GM12874 (cell line): ENCODE measurements around the gene CGRRF1.
A peak's percentile ranks its signal among the peaks of the same experiment; 100 is the strongest.

Experiments used
- CTCF ChIP-seq: IDR thresholded peaks from 2 replicates; pipeline ENCODE4 v1.5.1; 2011; ENCODE audit warnings: low read depth, mild to moderate bottlenecking, control low read depth, low read length, moderate library complexity; ENCODE audit not compliant: insufficient read depth

Gene CGRRF1

GRCh38 chr14:54483846-54484245, 25.9 kb upstream of the CGRRF1 start:
- no peak for TF ChIP-seq CTCF

DNA sequence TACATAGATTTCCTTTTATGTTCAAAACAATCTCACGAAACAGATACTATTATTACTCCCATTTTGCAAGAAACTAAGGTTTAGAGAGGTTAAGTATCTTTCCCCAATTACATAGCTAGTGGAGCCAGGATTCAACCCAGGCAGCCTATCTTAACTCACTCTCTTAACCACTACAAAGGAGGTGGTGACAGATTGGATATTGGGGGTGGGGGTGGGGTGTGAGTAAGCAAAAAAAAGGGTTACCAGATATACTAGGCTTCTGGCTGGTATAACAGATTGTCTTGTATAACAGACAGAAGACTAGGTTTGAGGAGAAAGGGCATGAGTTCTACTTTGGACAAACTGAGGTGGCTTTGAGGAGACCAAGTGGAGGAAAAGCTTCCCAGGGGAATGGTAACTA, 23.0 kb upstream of the CGRRF1 start:
- no peak for TF ChIP-seq CTCF

DNA sequence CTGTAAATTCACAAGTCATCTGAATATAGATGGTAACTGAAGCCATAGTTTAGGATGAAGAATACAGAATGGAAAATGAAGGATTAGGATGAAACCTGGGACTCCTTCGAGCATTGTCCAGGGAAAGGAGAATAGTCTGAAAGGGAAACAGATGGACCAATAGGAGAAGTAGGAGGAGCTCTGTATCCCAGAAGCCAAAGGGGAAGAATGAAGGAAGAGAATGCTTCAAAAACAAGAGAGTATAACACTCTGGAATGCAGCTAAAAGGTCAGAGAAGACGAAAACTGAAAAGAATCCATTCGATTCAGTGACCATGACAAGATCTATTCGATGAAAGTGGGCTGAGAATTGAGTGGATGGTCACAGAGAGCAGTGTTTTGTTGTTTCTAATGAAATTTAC, 21.9 kb upstream of the CGRRF1 start:
- no peak for TF ChIP-seq CTCF

- no peak for TF ChIP-seq CTCF
Observed at GRCh38 chr14:54488318-54488645, 21.4 kb upstream of the CGRRF1 start.

- TF ChIP-seq CTCF: peak; percentile 27; the same call in 1 of the 2 replicates
Observed at GRCh38 chr14:54488646-54489317, 20.9 kb upstream of the CGRRF1 start, which contains the start of gene GMFB. Gene GMFB, minus strand, starts transcription at chr14:54488980. Its CDS starts 53 bp downstream, at chr14:54488927.

DNA sequence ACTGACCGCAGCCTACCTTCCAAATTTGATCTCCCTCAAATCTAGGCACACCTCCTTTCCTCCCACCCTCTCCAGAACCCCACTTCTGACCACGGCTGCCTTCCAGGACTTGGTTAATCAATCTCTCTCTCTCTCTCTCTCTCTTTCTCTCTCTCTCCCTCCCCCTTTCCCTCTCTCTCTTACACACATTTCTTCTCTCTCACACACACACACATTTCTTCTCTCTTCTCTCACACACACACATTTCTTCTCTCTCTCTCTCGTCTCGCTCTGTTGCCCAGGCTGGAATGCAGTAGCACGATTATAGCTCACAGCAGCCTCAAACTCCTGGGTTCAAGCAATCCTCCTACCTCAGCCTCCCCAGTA, 20.4 kb upstream of the CGRRF1 start:
- no peak for TF ChIP-seq CTCF

DNA sequence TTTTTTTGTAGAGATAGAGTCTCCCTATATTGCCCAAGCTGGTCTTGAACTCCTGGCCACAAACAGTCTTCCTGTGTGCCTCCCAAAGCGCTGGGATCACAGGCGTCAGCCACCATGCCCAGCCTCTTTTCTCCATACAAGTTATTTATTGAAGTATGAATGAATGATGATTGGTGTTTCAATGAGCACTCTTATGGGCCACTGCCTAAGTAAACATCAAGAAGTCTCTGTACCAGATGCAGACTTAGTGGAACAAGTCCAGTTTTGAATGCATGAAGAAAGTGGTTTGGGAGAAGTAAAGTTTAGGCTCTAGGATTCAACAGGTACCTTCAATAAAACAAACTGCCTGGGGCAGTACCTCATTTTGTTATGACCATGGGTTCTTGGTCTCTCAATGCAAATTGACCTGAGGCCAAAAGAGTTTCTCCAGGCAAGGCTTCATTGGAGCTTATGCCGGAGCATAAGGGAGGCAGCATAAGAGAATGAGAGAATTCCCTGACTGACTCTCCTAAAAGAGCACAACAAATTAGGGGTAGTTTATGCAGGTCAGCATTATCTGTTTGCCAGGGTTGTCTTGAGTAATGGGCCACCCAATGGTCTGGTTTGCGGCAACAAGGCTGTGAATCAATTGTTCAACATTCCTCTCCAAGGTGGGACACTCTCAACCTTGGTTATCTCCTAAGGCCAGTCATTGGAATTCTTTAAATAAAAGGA, 19.8 kb upstream of the CGRRF1 start:
- no peak for TF ChIP-seq CTCF
